Measurements from ENCODE around the gene SMC3.

The SMC3 gene

DNA sequence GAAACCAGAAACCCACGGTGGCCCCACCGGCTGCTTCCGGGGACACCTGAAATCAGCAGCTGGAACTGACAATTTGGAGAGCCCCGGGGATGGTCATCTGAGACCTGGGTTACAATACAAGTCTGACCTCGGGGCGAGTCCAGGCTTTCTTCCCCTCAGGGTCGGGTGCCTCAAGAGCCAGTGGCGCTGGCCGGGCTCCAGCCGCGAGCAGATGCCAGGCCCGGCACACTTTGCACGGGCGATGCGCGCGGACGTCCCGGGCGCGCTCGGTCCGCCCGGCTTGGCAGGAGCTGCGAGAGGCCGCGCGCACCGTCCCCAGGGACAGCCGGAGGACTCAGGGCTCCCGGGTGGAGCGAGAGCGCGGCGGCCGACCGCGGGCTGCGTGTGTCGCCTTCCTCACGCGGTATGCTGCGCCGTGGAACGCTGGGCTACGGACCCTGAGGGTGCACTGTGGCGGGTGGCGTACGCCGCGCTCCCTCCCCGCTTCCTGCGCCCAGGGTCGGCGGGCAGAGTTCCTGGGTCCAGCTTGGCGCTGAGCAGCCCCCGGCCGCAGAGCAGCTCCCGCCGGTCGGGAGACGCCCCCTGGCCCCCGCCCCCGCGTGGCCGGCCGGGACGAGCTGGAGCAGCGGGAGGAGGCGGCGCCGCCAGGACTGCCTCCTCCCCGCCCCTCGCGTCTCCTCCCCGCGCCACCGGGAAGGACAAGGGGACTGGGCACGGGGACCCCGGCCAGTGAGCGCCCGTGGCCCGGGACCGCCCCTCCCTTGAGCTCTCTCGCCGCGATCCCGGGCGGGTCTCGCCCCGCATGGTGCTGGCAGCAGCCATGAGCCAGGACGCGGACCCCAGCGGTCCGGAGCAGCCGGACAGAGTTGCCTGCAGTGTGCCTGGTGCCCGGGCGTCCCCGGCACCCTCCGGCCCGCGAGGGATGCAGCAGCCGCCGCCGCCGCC, 76.4 kb downstream of the SMC3 start, which contains the start of gene RBM20:
Gene RBM20 (plus strand): TSS at position 684 of the 945 bp plus-strand sequence. CDS start 119 bp downstream, at position 803.
- DNase-seq (ENCODE audit: extremely low read depth in 1 of 2, low read depth in 1 of 2) = no peak

DNA sequence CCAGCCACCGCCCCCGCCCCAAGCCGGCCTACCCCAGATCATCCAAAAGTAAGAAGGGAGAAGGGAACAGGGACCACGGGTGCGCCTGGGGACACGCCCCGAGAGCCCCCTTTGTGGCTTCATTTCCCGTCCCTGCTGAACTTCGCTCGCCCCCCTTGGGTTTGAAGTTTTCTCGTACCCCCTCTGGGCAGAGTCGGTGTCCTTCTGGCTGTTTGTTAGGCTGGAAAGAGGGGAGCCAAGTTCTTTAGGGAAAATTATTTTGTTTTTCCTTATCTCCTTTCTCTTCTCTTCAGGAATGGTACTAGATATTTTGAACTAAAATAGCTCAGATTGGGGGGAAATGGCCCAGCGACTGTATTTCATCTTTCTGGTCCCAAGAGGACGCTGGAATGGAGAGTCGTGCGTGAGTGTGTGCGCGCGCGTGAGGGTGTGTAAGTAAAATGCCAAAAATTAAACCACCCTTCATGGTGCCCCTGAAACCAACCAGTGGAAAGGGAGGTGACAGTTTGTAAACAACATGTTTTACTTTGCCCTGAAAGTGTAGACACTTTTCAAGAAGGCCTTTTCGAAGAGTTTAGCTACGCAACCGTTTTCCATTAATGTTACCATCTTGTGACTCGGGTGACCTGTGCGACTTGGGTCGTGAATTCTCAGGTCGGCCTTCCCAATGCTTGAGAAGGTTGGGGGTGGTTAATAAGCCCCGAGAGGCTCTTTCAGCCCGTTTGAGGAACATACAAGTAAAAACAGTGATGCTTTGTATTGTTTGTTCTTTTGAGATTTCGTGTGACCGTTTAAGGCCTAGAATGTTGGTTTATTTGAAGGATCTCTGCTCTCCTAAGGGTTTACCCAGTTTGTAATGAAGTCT, 77.3 kb downstream of the SMC3 start:
- no peak for DNase-seq (ENCODE audit: extremely low read depth in 1 of 2, low read depth in 1 of 2)

GRCh38 chr10:110646417-110647135, 79.1 kb downstream of the SMC3 start:
- DNase-seq (ENCODE audit: extremely low read depth in 1 of 2, low read depth in 1 of 2) = no peak

- no peak for DNase-seq (ENCODE audit: extremely low read depth in 1 of 2, low read depth in 1 of 2)
Measured at GRCh38 chr10:110647136-110647430, 79.6 kb downstream of the SMC3 start.

GRCh38 chr10:110648692-110649346, 81.3 kb downstream of the SMC3 start:
- DNase-seq (ENCODE audit: extremely low read depth in 1 of 2, low read depth in 1 of 2) = no peak

DNA sequence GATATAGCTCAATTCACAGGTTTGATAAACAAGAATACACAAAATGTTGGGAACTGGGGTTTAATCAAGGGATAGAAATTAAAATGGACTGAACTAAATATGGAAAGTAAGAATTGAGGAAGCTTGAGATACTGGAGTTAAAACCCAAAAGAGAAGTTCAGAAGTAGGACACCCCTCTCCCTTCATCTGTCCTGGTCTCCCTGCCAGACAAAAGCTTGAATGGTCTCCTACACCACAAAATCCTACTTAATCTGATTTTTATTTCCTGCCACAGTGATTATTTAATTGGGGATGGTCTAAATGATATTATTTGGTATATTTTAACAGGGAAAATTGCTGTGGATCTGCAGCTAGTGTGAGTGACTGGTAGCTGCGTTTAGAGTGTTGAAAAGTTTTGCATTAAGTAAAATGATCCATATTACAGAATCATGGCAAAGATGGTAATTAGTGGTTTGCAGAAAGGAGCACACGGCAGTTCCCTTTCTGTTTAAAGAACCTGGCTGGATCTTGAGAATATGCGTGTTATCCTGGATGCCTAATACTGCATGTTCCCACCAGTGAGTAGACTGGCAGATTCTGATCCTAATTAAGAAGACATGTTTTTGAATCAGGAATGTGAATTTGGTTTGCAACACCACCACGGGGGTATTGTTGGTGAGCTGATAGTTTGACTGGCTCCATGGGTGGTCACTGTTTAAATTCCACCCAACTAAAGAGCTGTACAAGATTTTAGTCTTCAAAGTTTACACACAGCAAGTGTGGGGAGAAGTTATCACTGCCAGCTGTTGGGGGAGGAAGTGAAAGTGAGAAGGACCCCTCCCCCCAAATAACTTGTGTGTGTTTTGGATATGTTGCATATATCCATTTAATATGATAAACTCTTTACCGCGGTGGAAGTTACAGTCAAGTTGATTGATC, 82.1 kb downstream of the SMC3 start:
- no peak for DNase-seq (ENCODE audit: extremely low read depth in 1 of 2, low read depth in 1 of 2)

DNA sequence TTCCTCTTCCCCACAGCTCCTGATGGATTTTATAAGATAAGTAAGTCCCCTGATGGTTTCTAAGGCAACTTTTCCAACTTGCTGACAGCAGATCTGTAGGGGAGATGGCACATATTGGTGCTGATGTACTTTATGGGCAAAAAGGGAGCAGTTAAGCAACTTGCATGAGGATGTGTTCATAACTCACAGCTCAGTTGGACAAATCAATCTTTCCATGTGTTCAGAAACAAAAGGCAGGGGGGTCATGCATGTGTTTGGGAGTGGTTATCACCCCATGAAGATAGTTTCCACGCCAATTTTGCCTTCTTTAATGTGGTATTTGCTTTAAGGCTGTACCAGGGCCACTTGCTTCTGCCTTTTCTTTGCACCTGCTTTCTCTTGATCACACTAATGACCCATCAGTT, 82.8 kb downstream of the SMC3 start:
- DNase-seq (ENCODE audit: extremely low read depth in 1 of 2, low read depth in 1 of 2) = no peak

GRCh38 chr10:110651044-110651958, 83.8 kb downstream of the SMC3 start:
- no peak for DNase-seq (ENCODE audit: extremely low read depth in 1 of 2, low read depth in 1 of 2)

- no peak for DNase-seq (ENCODE audit: extremely low read depth in 1 of 2, low read depth in 1 of 2)
Measured at GRCh38 chr10:110652475-110653118, 85.1 kb downstream of the SMC3 start.
